HL-60/S4 treated with retinoic acid at 250 ng/mL for 4 days and 3 days (cell line): ENCODE measurements around the gene ERP27.

Source experiments
- in situ Hi-C: fragments of 300-500 bp; cut with MboI; formaldehyde crosslinking; loops from 2 replicates; pipeline ENCODE4 v1.7.0; 2022; ENCODE audit warnings: low sequenced_read_pairs

The ERP27 gene

GRCh38 chr12:14905269-14906004, 32.9 kb downstream of the ERP27 start:
- in situ Hi-C loops, result no loop called here

GRCh38 chr12:14904854-14905253, 33.5 kb downstream of the ERP27 start:
- in situ Hi-C loops, result no loop called here

- in situ Hi-C loops, result no loop called here
Measured at GRCh38 chr12:14903386-14904098, 34.8 kb downstream of the ERP27 start.

- in situ Hi-C loops, result no loop called here
Measured at GRCh38 chr12:14902465-14902864, 35.9 kb downstream of the ERP27 start.

GRCh38 chr12:14901228-14901562, 37.1 kb downstream of the ERP27 start:
- in situ Hi-C loops, result no loop called here

- in situ Hi-C loops, result no loop called here
Measured at GRCh38 chr12:14900521-14901227, 37.7 kb downstream of the ERP27 start.

- in situ Hi-C loops, result no loop called here
Measured at GRCh38 chr12:14896521-14897169, 41.7 kb downstream of the ERP27 start.

GRCh38 chr12:14893506-14894250, 44.7 kb downstream of the ERP27 start:
- in situ Hi-C loops, result no loop called here

GRCh38 chr12:14892726-14893505, 45.4 kb downstream of the ERP27 start:
- in situ Hi-C loops, result no loop called here

- in situ Hi-C loops, result no loop called here
Measured at GRCh38 chr12:14890701-14891100, 47.6 kb downstream of the ERP27 start.

- in situ Hi-C loops, result no loop called here
Measured at GRCh38 chr12:14886271-14886670, 52.1 kb downstream of the ERP27 start.

- in situ Hi-C loops, result no loop called here
Measured at GRCh38 chr12:14885718-14886221, 52.6 kb downstream of the ERP27 start, which contains the start of gene MGP. MGP (minus strand) TSS chr12:14885854; CDS start chr12:14885791, 63 bp downstream.

- in situ Hi-C loops, result no loop called here
Measured at GRCh38 chr12:14884458-14884878, 53.9 kb downstream of the ERP27 start.

GRCh38 chr12:14883686-14884085, 54.7 kb downstream of the ERP27 start:
- in situ Hi-C loops, result no loop called here

- in situ Hi-C loops, result no loop called here
Measured at GRCh38 chr12:14880890-14881453, 57.4 kb downstream of the ERP27 start.

GRCh38 chr12:14879222-14879933, 59.0 kb downstream of the ERP27 start:
- in situ Hi-C loops, result no loop called here

- in situ Hi-C loops, result no loop called here
Measured at GRCh38 chr12:14878488-14878887, 59.8 kb downstream of the ERP27 start.

- in situ Hi-C loops, result no loop called here
Measured at GRCh38 chr12:14876833-14877232, 61.5 kb downstream of the ERP27 start.

- in situ Hi-C loops, result no loop called here
Measured at GRCh38 chr12:14874882-14875281, 63.5 kb downstream of the ERP27 start.
